RWPE1 (cell line): ENCODE results near the gene TAF4.

Experiments used
- CTCF ChIA-PET: fragments of 350-600 bp; sonication (Branson Sonifier 250); formaldehyde crosslinking; extraction: SDS; loops from one replicate; lab custom pipeline; 2021; lab: Yijun Ruan, JAX
- POLR2A ChIA-PET: fragments of 400-600 bp; formaldehyde crosslinking; extraction: SDS; loops from one replicate; lab custom pipeline; 2020; ENCODE audit warnings: antibody characterized with exemption; ENCODE audit not compliant: low non-redundant PET; lab: Yijun Ruan, JAX
- DNase-seq: peaks from one replicate; pipeline ENCODE4 v3.0.0; 2012; ENCODE audit warnings: low spot score
- H3K27ac ChIP-seq: fragments of 450-650 bp; 2 replicates; pipeline ENCODE4 v1.5.1; 2017
- TF ChIP-seq, protein P1 (sequence below): fragments of 450-650 bp; conservative IDR thresholded peaks from 2 replicates; pipeline ENCODE4 v1.5.1; 2017; ENCODE audit warnings: low read depth, mild to moderate bottlenecking

TAF4 gene

GRCh38 chr20:62055106-62055861, 10.4 kb downstream of the TAF4 start:
- POLR2A ChIA-PET, result no interaction called here
- no peak for DNase-seq
- CTCF ChIA-PET, result interaction anchor here (0.5 kb wide), 1 partner anchor 83 kb away, joined by 3 read pairs; no protein-coding TSS in a partner anchor
- no peak overlapping the region for H3K27ac ChIP-seq
- TF ChIP-seq, protein P1, sequence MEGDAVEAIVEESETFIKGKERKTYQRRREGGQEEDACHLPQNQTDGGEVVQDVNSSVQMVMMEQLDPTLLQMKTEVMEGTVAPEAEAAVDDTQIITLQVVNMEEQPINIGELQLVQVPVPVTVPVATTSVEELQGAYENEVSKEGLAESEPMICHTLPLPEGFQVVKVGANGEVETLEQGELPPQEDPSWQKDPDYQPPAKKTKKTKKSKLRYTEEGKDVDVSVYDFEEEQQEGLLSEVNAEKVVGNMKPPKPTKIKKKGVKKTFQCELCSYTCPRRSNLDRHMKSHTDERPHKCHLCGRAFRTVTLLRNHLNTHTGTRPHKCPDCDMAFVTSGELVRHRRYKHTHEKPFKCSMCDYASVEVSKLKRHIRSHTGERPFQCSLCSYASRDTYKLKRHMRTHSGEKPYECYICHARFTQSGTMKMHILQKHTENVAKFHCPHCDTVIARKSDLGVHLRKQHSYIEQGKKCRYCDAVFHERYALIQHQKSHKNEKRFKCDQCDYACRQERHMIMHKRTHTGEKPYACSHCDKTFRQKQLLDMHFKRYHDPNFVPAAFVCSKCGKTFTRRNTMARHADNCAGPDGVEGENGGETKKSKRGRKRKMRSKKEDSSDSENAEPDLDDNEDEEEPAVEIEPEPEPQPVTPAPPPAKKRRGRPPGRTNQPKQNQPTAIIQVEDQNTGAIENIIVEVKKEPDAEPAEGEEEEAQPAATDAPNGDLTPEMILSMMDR, result no peak

- TF ChIP-seq, protein P1, result no peak
- CTCF ChIA-PET, result interaction anchor here (0.6 to 0.7 kb wide), 2 partner anchors 36 to 41 kb away, joined by 3 read pairs; no protein-coding TSS in a partner anchor
- DNase-seq, result no peak
- POLR2A ChIA-PET, result no interaction called here
- no peak overlapping the region for H3K27ac ChIP-seq
These were observed 11.2 kb downstream of the TAF4 start for GRCh38 chr20:62054451-62054953.

DNA sequence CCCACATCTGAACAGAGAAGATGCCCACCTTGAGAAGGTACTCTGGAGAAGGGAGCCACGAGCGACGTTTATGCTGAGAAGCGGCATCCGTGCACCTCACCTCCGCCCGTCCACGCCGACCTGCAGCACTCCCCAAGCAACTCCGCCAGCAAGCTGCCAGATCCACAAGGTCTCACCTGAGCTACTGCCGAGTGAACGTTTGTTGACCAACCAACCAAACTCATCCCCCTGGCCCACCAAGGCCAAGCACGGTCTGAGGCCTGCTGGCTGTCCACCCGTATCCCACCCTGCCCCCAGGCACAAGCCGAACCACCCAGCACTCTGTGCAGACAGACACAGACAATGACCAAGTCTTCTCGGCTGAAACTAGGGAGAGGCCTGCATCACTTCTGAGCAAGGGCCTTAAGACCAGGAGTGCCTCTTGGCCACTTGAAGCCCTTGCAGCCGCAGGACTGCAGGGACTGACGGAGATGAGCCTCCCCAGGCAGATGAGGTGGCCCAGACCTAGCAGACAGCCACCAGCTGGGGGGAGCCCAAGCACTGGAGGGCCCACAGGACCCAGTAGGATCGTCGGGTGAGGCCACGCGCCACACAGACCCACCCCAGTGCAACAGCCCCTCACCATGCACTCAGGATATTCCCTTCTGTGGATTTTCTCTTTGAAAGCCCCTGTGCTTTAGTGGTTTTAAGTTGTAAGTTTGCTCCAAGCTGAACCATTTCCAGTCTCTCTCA, 12.1 kb downstream of the TAF4 start:
- TF ChIP-seq, protein P1, result no peak
- no peak overlapping the region for H3K27ac ChIP-seq
- DNase-seq, result no peak
- ChIA-PET CTCF (interaction anchor here (0.6 kb wide), 1 partner anchor 42 kb away, joined by 3 read pairs; no protein-coding TSS in a partner anchor), POLR2A (no interaction called here)

GRCh38 chr20:62052842-62053464, 12.7 kb downstream of the TAF4 start:
- no peak overlapping the region for H3K27ac ChIP-seq
- DNase-seq, result no peak
- TF ChIP-seq, protein P1, result no peak
- CTCF ChIA-PET, result no interaction called here
- POLR2A ChIA-PET, result no interaction called here

- H3K27ac ChIP-seq, result no peak overlapping the region
- POLR2A ChIA-PET, result no interaction called here
- TF ChIP-seq, protein P1, result no peak
- CTCF ChIA-PET, result no interaction called here
- DNase-seq, result no peak
These were observed 13.3 kb downstream of the TAF4 start for GRCh38 chr20:62052336-62052841.
